HEK293T (cell line): ENCODE results near the gene GALK2.

ENCODE experiments used
- BHLHE40 ChIP-seq: fragments of 450-650 bp; IDR thresholded peaks from 2 replicates; pipeline ENCODE4 v1.6.1; 2016; ENCODE audit warnings: mild to moderate bottlenecking, moderate library complexity, borderline replicate concordance
- CTBP1 ChIP-seq: fragments of 450-650 bp; IDR thresholded peaks from 2 replicates; pipeline ENCODE4 v1.6.1; 2016; ENCODE audit warnings: borderline replicate concordance
- FOXA1 ChIP-seq: fragments of 450-650 bp; IDR thresholded peaks from 2 replicates; pipeline ENCODE4 v1.6.1; 2016; ENCODE audit warnings: mild to moderate bottlenecking
- FOXM1 ChIP-seq: fragments of 450-650 bp; IDR thresholded peaks from 2 replicates; pipeline ENCODE4 v1.6.1; 2017; ENCODE audit warnings: mild to moderate bottlenecking, borderline replicate concordance
- LEF1 ChIP-seq: fragments of 450-650 bp; IDR thresholded peaks from 2 replicates; pipeline ENCODE4 v1.6.1; 2017; ENCODE audit warnings: mild to moderate bottlenecking, borderline replicate concordance
- PKNOX1 ChIP-seq: fragments of 450-650 bp; IDR thresholded peaks from 2 replicates; pipeline ENCODE4 v1.6.1; 2016
- SP1 ChIP-seq: fragments of 450-650 bp; IDR thresholded peaks from 2 replicates; pipeline ENCODE4 v1.6.1; 2017
- SUZ12 ChIP-seq: fragments of 450-650 bp; IDR thresholded peaks from 2 replicates; pipeline ENCODE4 v1.6.1; 2016; ENCODE audit warnings: mild to moderate bottlenecking
- ZNF384 ChIP-seq: fragments of 450-650 bp; IDR thresholded peaks from 2 replicates; pipeline ENCODE4 v1.6.1; 2016

GRCh38 chr15:49290191-49290590, 120.1 kb downstream of the GALK2 start:
- no peak for TF ChIP-seq LEF1
- no peak for TF ChIP-seq SP1
- no peak for TF ChIP-seq SUZ12
- no peak for TF ChIP-seq BHLHE40
- no peak for TF ChIP-seq ZNF384
- no peak for TF ChIP-seq CTBP1
- no peak for TF ChIP-seq PKNOX1
- no peak for TF ChIP-seq FOXA1
- TF ChIP-seq FOXM1: no peak
